BE2C (cell line): ENCODE measurements around the gene ANKRD13D. TPM values are rescaled to one million over a fixed set of nuclear protein-coding genes. Genes with fewer than 3 reads are reported as not detected.

ENCODE experiments used
- DNase-seq: peaks from one replicate; pipeline ENCODE4 v3.0.0-alpha.2; 2020
- H3K27me3 ChIP-seq: fragments of 250-450 bp; sonication (Bioruptor Pico); 2 replicates; pipeline ENCODE4 v1.5.1; 2020; ENCODE audit warnings: mild to moderate bottlenecking
- H3K36me3 ChIP-seq: fragments of 250-450 bp; sonication (Bioruptor Pico); 2 replicates; pipeline ENCODE4 v1.5.1; 2020; ENCODE audit warnings: mild to moderate bottlenecking
- H3K4me1 ChIP-seq: fragments of 250-450 bp; sonication (Bioruptor Pico); 2 replicates; pipeline ENCODE4 v1.5.1; 2020
- H3K4me3 ChIP-seq: 2 replicates; pipeline ENCODE4 v1.5.1; 2011; ENCODE audit warnings: low read depth, low read length
- H3K9me3 ChIP-seq: fragments of 250-450 bp; sonication (Bioruptor Pico); 2 replicates; pipeline ENCODE4 v1.5.1; 2020
- CTCF ChIP-seq: IDR thresholded peaks from 2 replicates; pipeline ENCODE4 v1.5.1; 2012; ENCODE audit warnings: mild to moderate bottlenecking, low read depth, low read length
- polyA plus RNA-seq: library from polyadenylated mRNA; unstranded; fragments of >200 nt; gene quantifications from one replicate; pipeline ENCODE4 v1.2.1, GENCODE V29; 2012; ENCODE audit warnings: low read depth, missing spikeins; ENCODE audit not compliant: insufficient read length, insufficient read depth

Gene ANKRD13D
- 133 TPM for polyA plus RNA-seq

- no peak for TF ChIP-seq CTCF
- no peaks in the 10 kb centered on the region for H3K9me3 ChIP-seq
- H3K27me3 ChIP-seq = no peaks in the 10 kb centered on the region
- peaks cover 41% of the 10 kb centered on the region for H3K36me3 ChIP-seq
- H3K4me1 ChIP-seq = peaks cover 10% of the 10 kb centered on the region
- H3K4me3 ChIP-seq = peak within 1 kb of the TSS; percentile 77
- DNase-seq = no peak
Observed at GRCh38 chr11:67289226-67289650, at the start of gene ANKRD13D. Gene ANKRD13D, plus strand, starts transcription at chr11:67289303. Its CDS starts 158 bp downstream, at chr11:67289461.

GRCh38 chr11:67239783-67240575 lies 49.1 kb upstream of the ANKRD13D start:
- peak overlapping the region; percentile 99 for H3K4me3 ChIP-seq
- peaks cover 31% of the 10 kb centered on the region for H3K36me3 ChIP-seq
- TF ChIP-seq CTCF = 0 out of 2 replicates have a peak, but pooled peaks have one; percentile 4
- H3K27me3 ChIP-seq = no peaks in the 10 kb centered on the region
- DNase-seq = peak; percentile 99
- H3K4me1 ChIP-seq = peaks cover 9% of the 10 kb centered on the region
- H3K9me3 ChIP-seq = no peaks in the 10 kb centered on the region

- peak; percentile 73 for DNase-seq
- Histone ChIP-seq H3K4me1 (peaks cover 9% of the 10 kb centered on the region), H3K36me3 (peaks cover 39% of the 10 kb centered on the region), H3K4me3 (peak overlapping the region; percentile 99), H3K9me3 (no peaks in the 10 kb centered on the region), H3K27me3 (no peaks in the 10 kb centered on the region)
- TF ChIP-seq CTCF = no peak
Observed at GRCh38 chr11:67240576-67241389, 48.3 kb upstream of the ANKRD13D start.

GRCh38 chr11:67242548-67242947 lies 46.6 kb upstream of the ANKRD13D start:
- TF ChIP-seq CTCF = no peak
- H3K36me3 ChIP-seq = peaks cover 54% of the 10 kb centered on the region
- H3K9me3 ChIP-seq = no peaks in the 10 kb centered on the region
- H3K4me3 ChIP-seq = peak overlapping the region; percentile 5; the same call in 1 of the 2 replicates
- H3K4me1 ChIP-seq = peaks cover 9% of the 10 kb centered on the region
- no peak for DNase-seq
- no peaks in the 10 kb centered on the region for H3K27me3 ChIP-seq

GRCh38 chr11:67243051-67243450 lies 46.1 kb upstream of the ANKRD13D start:
- TF ChIP-seq CTCF = no peak

GRCh38 chr11:67245046-67245445 lies 44.1 kb upstream of the ANKRD13D start:
- no peaks in the 10 kb centered on the region for H3K27me3 ChIP-seq
- TF ChIP-seq CTCF = no peak
- no peak for DNase-seq
- peaks cover 4% of the 10 kb centered on the region for H3K4me1 ChIP-seq
- peaks cover 79% of the 10 kb centered on the region for H3K36me3 ChIP-seq
- H3K4me3 ChIP-seq = no peak overlapping the region
- no peaks in the 10 kb centered on the region for H3K9me3 ChIP-seq

More at GRCh38 chr11:67243051-67243450, 46.1 kb upstream of the ANKRD13D start:
- H3K27me3 ChIP-seq = no peaks in the 10 kb centered on the region
- no peak overlapping the region for H3K4me3 ChIP-seq
- H3K36me3 ChIP-seq = peaks cover 59% of the 10 kb centered on the region
- peaks cover 9% of the 10 kb centered on the region for H3K4me1 ChIP-seq
- H3K9me3 ChIP-seq = no peaks in the 10 kb centered on the region
- no peak for DNase-seq
